Muscle of leg (tissue), 11 donors: ENCODE data around the gene RYR1. TPM values are rescaled to one million over a fixed set of nuclear protein-coding genes. Genes with fewer than 3 reads are reported as not detected.

Experiments
- DNase-seq: peaks from one replicate; pipeline ENCODE4 v3.0.0; 2013
- H3K27ac ChIP-seq: one replicate; pipeline ENCODE4 v1.5.1; 2013; ENCODE audit warnings: mild to moderate bottlenecking, low read length, control low read depth
- H3K27me3 ChIP-seq: one replicate; pipeline ENCODE4 v1.6.1; 2013; ENCODE audit warnings: low read length; ENCODE audit not compliant: control insufficient read depth, insufficient read depth
- H3K36me3 ChIP-seq: one replicate; pipeline ENCODE4 v1.6.1; 2013; ENCODE audit warnings: low read length; ENCODE audit not compliant: control insufficient read depth, insufficient read depth
- H3K4me1 ChIP-seq: one replicate; pipeline ENCODE4 v1.6.1; 2013; ENCODE audit warnings: low read length; ENCODE audit not compliant: control insufficient read depth, insufficient read depth
- H3K4me3 ChIP-seq: one replicate; pipeline ENCODE4 v1.5.1; 2013; ENCODE audit warnings: low read length, control low read depth
- H3K9me3 ChIP-seq: replicated peaks from 2 replicates; pipeline ENCODE4 v1.6.1; 2013; ENCODE audit warnings: low read depth, low read length; ENCODE audit not compliant: control insufficient read depth
- WGBS: methylation state at CpG from one replicate; pipeline ENCODE4 v1.1.5; 2013; ENCODE audit warnings: missing lambda C conversion rate; ENCODE audit not compliant: insufficient coverage; 5-methylcytosine and 5-hydroxymethylcytosine counted together
- polyA plus RNA-seq, 8 donors: library from polyadenylated mRNA; unstranded; fragments of 120-200 nt; gene quantifications; one replicate each; pipeline versions ENCODE4 v1.2.1 to v1.2.3, GENCODE V29; 2013; ENCODE audit warnings: inconsistent platforms in 1 of 8, low replicate concordance in 1 of 8; ENCODE audit not compliant: insufficient read length in 8 of 8, insufficient read depth in 1 of 8
- total RNA-seq: library from RNA; stranded (reverse); fragments of 120-200 nt; gene quantifications from one replicate; pipeline ENCODE4 v1.2.4, GENCODE V29; 2013

Gene RYR1
- total and polyA plus RNA-seq, 9 donors = 145 to 817 (median 491) TPM

DNA sequence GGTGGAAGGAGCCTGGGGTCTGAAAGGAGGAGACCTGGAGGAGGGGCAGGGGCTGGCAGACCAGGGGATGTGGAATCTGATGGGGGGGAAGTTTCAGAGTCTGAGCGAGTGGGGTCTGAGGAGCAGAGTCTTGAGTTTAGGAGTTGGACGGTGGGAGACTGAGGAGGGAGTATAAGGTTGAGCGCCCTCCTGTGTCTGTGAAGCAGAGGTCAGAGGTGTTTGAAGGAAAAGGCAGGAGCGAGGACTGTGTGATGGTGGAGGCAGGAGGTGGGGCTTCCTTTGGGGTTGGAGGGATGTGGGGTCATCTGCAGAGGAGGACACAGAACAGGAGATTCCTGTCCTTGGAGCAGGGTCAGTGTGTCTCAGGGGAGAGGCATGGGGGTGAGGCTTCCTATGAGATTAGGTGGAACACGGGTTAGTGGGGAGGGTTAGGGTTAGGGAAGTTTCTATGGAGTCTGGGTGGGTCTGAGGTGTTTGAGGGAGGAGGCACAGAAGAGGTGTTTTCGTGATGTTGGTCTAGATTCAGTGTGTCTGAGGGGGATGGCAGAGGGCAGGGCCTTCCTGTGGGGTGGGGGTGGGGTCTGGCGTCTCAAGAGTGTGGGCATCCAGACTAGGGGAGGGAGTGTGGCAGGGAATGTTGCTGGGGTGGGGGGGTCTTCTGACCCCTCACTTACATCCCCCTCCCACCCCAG lies 8.3 kb downstream of the RYR1 start:
- no peak for DNase-seq
- no peaks in the 10 kb centered on the region for H3K9me3 ChIP-seq
- H3K4me1 ChIP-seq = peaks cover 32% of the 10 kb centered on the region
- H3K36me3 ChIP-seq = peaks cover 52% of the 10 kb centered on the region
- no peaks in the 10 kb centered on the region for H3K27me3 ChIP-seq
- WGBS = 39% methylated on average over 6 of the region's 7 CpGs
- H3K27ac ChIP-seq = peak overlapping the region; percentile 48
- no peak overlapping the region for H3K4me3 ChIP-seq

- no peaks in the 10 kb centered on the region for H3K27me3 ChIP-seq
- H3K4me3 ChIP-seq = no peak overlapping the region
- 87% methylated on average over 7 of the region's 9 CpGs for WGBS
- H3K9me3 ChIP-seq = no peaks in the 10 kb centered on the region
- H3K36me3 ChIP-seq = peaks cover 61% of the 10 kb centered on the region
- no peak overlapping the region for H3K27ac ChIP-seq
- no peak for DNase-seq
- H3K4me1 ChIP-seq = peaks cover 31% of the 10 kb centered on the region
These were observed 9.2 kb downstream of the RYR1 start for GRCh38 chr19:38442736-38443135.

DNA sequence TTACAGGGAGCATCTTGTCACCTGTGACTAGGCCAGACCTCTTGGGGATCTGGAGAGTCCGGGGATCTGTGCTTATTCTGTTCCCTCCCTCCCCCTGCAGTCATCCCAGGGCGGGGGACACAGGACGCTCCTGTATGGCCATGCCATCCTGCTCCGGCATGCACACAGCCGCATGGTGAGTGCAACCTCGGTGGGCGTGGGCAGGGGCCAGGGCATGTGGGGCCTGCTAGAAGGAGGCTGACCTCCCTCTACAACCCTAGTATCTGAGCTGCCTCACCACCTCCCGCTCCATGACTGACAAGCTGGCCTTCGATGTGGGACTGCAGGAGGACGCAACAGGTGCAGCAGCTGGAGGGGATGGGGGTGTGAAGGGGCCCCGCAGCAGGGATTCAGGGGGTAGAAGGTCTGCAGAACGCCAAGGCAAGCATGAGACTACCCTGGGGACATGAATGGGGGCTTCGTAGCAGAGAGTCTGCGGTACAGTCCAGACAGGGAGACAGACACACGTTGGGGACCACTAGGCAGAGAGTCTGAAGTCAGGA lies 10.0 kb downstream of the RYR1 start:
- peak overlapping the region; percentile 29 for H3K27ac ChIP-seq
- DNase-seq = peak; percentile 30

DNA sequence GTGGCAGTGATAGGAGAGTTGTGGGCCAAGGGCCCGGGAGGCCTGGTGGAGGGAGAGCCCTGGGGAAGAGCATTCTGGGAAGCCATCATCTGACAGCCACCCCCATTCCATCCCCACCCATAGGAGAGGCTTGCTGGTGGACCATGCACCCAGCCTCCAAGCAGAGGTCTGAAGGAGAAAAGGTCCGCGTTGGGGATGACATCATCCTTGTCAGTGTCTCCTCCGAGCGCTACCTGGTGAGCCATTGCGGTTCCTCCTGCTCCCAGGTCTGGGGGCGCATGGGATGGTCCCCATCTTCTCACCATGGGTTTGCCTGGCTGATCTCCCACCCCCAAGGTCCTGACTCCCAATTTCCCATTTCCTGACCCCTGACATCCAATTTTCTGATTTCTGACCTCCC lies 10.5 kb downstream of the RYR1 start:
- Histone ChIP-seq H3K27me3 (no peaks in the 10 kb centered on the region), H3K4me3 (no peak overlapping the region), H3K9me3 (no peaks in the 10 kb centered on the region), H3K36me3 (peaks cover 68% of the 10 kb centered on the region), H3K4me1 (peaks cover 30% of the 10 kb centered on the region), H3K27ac (no peak overlapping the region)
- WGBS = 87% methylated on average over 6 of the region's 7 CpGs
- DNase-seq = no peak

More for the DNA sequence above, 10.0 kb downstream of the RYR1 start:
- no peaks in the 10 kb centered on the region for H3K9me3 ChIP-seq
- 66% methylated on average over 12 of the region's 15 CpGs for WGBS
- no peak overlapping the region for H3K4me3 ChIP-seq
- no peaks in the 10 kb centered on the region for H3K27me3 ChIP-seq
- H3K36me3 ChIP-seq = peaks cover 63% of the 10 kb centered on the region
- H3K4me1 ChIP-seq = peaks cover 31% of the 10 kb centered on the region

DNA sequence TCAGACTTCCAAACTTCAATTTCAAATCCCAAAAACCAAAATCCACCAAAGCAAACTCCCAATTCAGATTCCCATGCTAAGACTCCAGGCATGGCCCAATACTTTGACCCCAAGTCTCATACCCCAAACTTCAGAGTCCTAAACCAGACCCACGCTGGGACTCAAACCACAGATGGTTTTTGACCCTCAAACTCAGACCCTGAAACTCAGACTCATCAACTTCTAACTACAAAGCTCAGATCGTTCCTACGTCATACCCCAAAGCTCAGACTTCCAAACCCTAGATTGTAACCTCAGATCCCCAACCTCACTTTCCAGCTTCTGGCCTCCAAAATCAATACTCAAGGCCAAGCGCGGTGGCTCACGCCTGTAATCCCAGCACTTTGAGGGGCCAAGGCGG lies 11.9 kb downstream of the RYR1 start:
- H3K4me3 ChIP-seq = no peak overlapping the region
- WGBS = 89% methylated on average over 6 of the region's 7 CpGs
- DNase-seq = no peak
- no peaks in the 10 kb centered on the region for H3K27me3 ChIP-seq
- peaks cover 75% of the 10 kb centered on the region for H3K36me3 ChIP-seq
- no peak overlapping the region for H3K27ac ChIP-seq
- H3K9me3 ChIP-seq = no peaks in the 10 kb centered on the region
- H3K4me1 ChIP-seq = peaks cover 22% of the 10 kb centered on the region

DNA sequence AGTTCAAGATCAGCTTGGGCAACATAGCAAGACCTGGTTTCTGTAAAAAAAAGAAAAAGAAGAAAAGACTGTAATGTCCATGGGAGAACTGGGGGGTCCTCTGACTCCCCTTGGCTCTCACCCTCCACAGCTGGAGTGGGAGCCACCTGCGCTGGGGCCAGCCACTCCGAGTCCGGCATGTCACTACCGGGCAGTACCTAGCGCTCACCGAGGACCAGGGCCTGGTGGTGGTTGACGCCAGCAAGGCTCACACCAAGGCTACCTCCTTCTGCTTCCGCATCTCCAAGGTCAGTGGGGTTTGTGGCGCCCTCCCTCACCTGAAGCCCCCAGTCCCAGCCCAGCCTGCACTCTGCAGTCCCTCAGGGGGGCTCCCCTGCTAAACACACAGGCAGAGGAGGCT lies 14.7 kb downstream of the RYR1 start:
- 94% methylated on average over 8 of the region's 9 CpGs for WGBS
- H3K4me1 ChIP-seq = peaks cover 4% of the 10 kb centered on the region
- H3K4me3 ChIP-seq = no peak overlapping the region
- no peaks in the 10 kb centered on the region for H3K27me3 ChIP-seq
- DNase-seq = no peak
- no peaks in the 10 kb centered on the region for H3K9me3 ChIP-seq
- H3K36me3 ChIP-seq = peaks cover 85% of the 10 kb centered on the region
- H3K27ac ChIP-seq = no peak overlapping the region

GRCh38 chr19:38449518-38449917 lies 16.0 kb downstream of the RYR1 start:
- H3K27me3 ChIP-seq = no peaks in the 10 kb centered on the region
- no peaks in the 10 kb centered on the region for H3K4me1 ChIP-seq
- DNase-seq = no peak
- H3K9me3 ChIP-seq = no peaks in the 10 kb centered on the region
- no peak overlapping the region for H3K27ac ChIP-seq
- no CpG with 5 or more reads among the region's 5 CpGs for WGBS
- no peak overlapping the region for H3K4me3 ChIP-seq
- H3K36me3 ChIP-seq = peaks cover 80% of the 10 kb centered on the region

- Histone ChIP-seq H3K9me3 (no peaks in the 10 kb centered on the region), H3K27me3 (no peaks in the 10 kb centered on the region), H3K4me1 (no peaks in the 10 kb centered on the region), H3K27ac (no peak overlapping the region), H3K4me3 (no peak overlapping the region), H3K36me3 (peaks cover 77% of the 10 kb centered on the region)
- no peak for DNase-seq
- 74% methylated on average over 8 of the region's 8 CpGs for WGBS
These were observed 17.5 kb downstream of the RYR1 start for GRCh38 chr19:38451036-38451435.

DNA sequence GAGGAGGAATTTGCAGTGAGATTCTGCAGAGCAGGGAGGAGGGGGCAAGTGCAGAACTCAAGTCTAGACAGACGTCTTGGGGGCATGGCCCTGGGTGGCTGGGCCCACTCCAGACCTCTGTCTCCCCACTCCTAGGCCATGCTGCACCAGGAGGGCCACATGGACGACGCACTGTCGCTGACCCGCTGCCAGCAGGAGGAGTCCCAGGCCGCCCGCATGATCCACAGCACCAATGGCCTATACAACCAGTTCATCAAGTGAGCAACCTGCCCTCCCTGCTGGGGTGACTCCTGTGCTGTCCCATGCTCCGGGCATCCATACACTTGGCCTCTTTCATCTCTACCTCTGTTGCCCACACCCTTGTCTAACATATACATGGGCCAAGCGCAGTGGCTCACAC lies 18.1 kb downstream of the RYR1 start:
- peaks cover 71% of the 10 kb centered on the region for H3K36me3 ChIP-seq

DNA sequence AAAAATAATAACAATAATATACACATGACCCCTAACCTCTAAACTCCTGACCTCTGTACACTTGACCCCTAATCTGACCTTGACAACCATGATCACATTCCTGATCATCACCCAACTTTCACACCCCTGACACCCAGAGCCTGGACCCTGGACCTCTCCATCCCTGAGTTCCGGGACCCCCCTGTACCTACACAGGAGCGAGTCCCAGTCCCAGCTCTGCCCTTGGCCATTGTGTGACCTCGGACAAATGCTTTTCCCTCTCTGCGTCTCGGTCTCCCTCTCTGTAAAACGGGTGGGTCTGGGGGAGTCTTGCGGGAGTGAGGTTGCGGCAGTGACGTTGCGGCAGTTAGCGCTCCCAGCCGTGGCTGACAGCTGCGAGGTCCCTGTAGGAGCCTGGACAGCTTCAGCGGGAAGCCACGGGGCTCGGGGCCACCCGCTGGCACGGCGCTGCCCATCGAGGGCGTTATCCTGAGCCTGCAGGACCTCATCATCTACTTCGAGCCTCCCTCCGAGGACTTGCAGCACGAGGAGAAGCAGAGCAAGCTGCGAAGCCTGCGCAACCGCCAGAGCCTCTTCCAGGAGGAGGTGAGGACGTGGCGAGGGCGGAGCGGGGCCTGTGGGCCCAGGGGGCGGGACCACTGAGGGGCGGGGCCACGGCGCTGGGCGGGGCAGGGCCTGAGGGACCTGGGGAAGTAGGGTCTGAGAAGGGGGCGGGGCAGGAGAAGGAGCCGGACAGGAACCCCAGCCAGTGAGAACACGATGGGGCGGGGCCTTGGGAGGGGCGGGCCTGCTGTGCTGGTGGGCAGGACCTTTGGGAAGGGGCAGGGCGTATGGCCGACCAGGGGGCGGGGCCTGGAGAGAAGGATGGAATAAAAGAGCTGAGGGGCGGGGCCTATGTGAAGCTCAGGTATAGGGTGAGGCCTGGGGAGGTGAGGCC lies 19.2 kb downstream of the RYR1 start:
- DNase-seq = peak; percentile 21
- no peaks in the 10 kb centered on the region for H3K4me1 ChIP-seq
- H3K9me3 ChIP-seq = no peaks in the 10 kb centered on the region
- peaks cover 68% of the 10 kb centered on the region for H3K36me3 ChIP-seq
- WGBS = 81% methylated on average over 35 of the region's 45 CpGs
- H3K27me3 ChIP-seq = no peaks in the 10 kb centered on the region
- H3K27ac ChIP-seq = no peak overlapping the region
- H3K4me3 ChIP-seq = no peak overlapping the region

More for the DNA sequence above, 18.1 kb downstream of the RYR1 start:
- Histone ChIP-seq H3K9me3 (no peaks in the 10 kb centered on the region), H3K4me1 (no peaks in the 10 kb centered on the region), H3K4me3 (no peak overlapping the region), H3K27ac (no peak overlapping the region), H3K27me3 (no peaks in the 10 kb centered on the region)
- no peak for DNase-seq
- WGBS = 84% methylated on average over 8 of the region's 9 CpGs
